GM21737 (cell line): ENCODE results near the gene USP13.

Source experiments
- ATAC-seq: cut with Tn5 transposase; IDR thresholded peaks from one replicate; pipeline ENCODE4 v1.9.1; 2021; ENCODE audit warnings: mild to moderate bottlenecking, moderate library complexity; ENCODE audit not compliant: unreplicated experiment

Gene USP13

GRCh38 chr3:179837374-179837773 is 184.5 kb downstream of the USP13 start:
- no peak for ATAC-seq
